HCT116 (cell line): ENCODE data around the gene TNKS1BP1. TPM values are rescaled to one million over a fixed set of nuclear protein-coding genes. Genes with fewer than 3 reads are reported as not detected.

Experiments used
- ATAC-seq: fragments of 200-7000 bp; cut with Tn5 transposase; 2 replicates; pipeline ENCODE4 v1.9.1; 2020; ENCODE audit warnings: mild to moderate bottlenecking, moderate library complexity
- BruUV-seq: library from RNA; stranded (reverse); fragments of 400-500 nt; replicated peaks from 2 replicates; lab custom pipeline; 2021; lab: Mats Ljungman, UMichigan
- CTCF ChIA-PET: fragments of 300-600 bp; sonication (Branson Sonifier 250); formaldehyde crosslinking; loops from one replicate; lab custom pipeline; 2021; ENCODE audit warnings: antibody characterized with exemption; lab: Charles Lee
- POLR2A ChIA-PET: fragments of 300-600, 350-600 bp; sonication (Branson Sonifier 250); formaldehyde crosslinking; loops from one replicate; lab custom pipeline; 2021; ENCODE audit warnings: antibody characterized with exemption; lab: Charles Lee
- RAD21 ChIA-PET, 2 experiments: fragments of 300-600 bp; sonication (Branson Sonifier 250); formaldehyde crosslinking; loops; one replicate each; lab custom pipeline; 2023; ENCODE audit warnings: low total read pairs in 2 of 2; ENCODE audit not compliant: uncharacterized antibody in 2 of 2, unreplicated experiment in 2 of 2, low non-redundant PET in 1 of 2; lab: Charles Lee
- DNase-seq: peaks from one replicate; pipeline ENCODE4 v3.0.0-alpha.2; 2010; ENCODE audit warnings: low read depth, low spot score
- H2AFZ ChIP-seq: fragments of 200-600 bp; shearing (Covaris generic), sonication (generic); 2 replicates; pipeline ENCODE4 v1.6.1; 2017; ENCODE audit warnings: low read depth, mixed run types, mixed read lengths, antibody characterized with exemption, low read length; ENCODE audit not compliant: poor library complexity, severe bottlenecking
- H3K27ac ChIP-seq: 2 replicates; pipeline ENCODE4 v1.5.1; 2012; ENCODE audit warnings: low read depth, low read length
- H3K27me3 ChIP-seq: fragments of 200-600 bp; sonication (generic); 2 replicates; pipeline ENCODE4 v1.6.1; 2016; ENCODE audit warnings: mixed run types, low read length, mixed read lengths; ENCODE audit not compliant: insufficient read depth
- H3K36me3 ChIP-seq, 2 experiments: fragments of 200-500 bp in 1 of 2; fragments of 200-600 bp in 1 of 2; sonication (Bioruptor generic) in 1 of 2; sonication (generic) in 1 of 2; 2 replicates each; pipeline versions ENCODE4 v1.5.1 to v1.6.1; 2014 to 2016; ENCODE audit warnings: low read length in 2 of 2, inconsistent platforms in 1 of 2, mixed read lengths in 1 of 2, mixed run types in 1 of 2; ENCODE audit not compliant: insufficient read depth in 2 of 2, control insufficient read depth in 1 of 2
- H3K4me1 ChIP-seq, 2 experiments: fragments of 200-600 bp in 1 of 2; sonication (generic) in 1 of 2; 2 replicates each; pipeline versions ENCODE4 v1.5.1 to v1.6.1; 2012 to 2017; ENCODE audit warnings: low read length in 2 of 2, inconsistent platforms in 1 of 2, mild to moderate bottlenecking in 1 of 2, mixed read lengths in 1 of 2, mixed run types in 1 of 2, moderate library complexity in 1 of 2; ENCODE audit not compliant: insufficient read depth in 2 of 2, control insufficient read depth in 1 of 2
- H3K4me2 ChIP-seq: fragments of 200-600 bp; sonication (generic); 2 replicates; pipeline ENCODE4 v1.6.1; 2017; ENCODE audit warnings: mixed run types, low read length, mixed read lengths
- H3K4me3 ChIP-seq, 2 experiments: fragments of 200-600 bp in 1 of 2; sonication (generic) in 1 of 2; replicated peaks in 1 of 2; 2 replicates each; pipeline ENCODE4 v1.5.1; 2011 to 2016; ENCODE audit warnings: low read length in 2 of 2, control low read depth in 1 of 2, low read depth in 1 of 2, mild to moderate bottlenecking in 1 of 2, mixed read lengths in 1 of 2, mixed run types in 1 of 2
- H3K79me2 ChIP-seq: fragments of 200-600 bp; sonication (generic); 2 replicates; pipeline ENCODE4 v1.6.1; 2017; ENCODE audit warnings: mild to moderate bottlenecking, mixed run types, low read length, moderate library complexity, mixed read lengths; ENCODE audit not compliant: insufficient read depth
- H3K9ac ChIP-seq: fragments of 200-600 bp; sonication (generic); 2 replicates; pipeline ENCODE4 v1.6.1; 2016; ENCODE audit warnings: low read length, mixed read lengths
- H3K9me2 ChIP-seq: fragments of 200-600 bp; sonication (generic), shearing (Covaris generic); 2 replicates; pipeline ENCODE4 v1.6.1; 2017; ENCODE audit warnings: mixed run types, mild to moderate bottlenecking, moderate library complexity; ENCODE audit not compliant: insufficient read depth
- H3K9me3 ChIP-seq, 2 experiments: fragments of 200-500 bp in 1 of 2; fragments of 200-600 bp in 1 of 2; sonication (Bioruptor generic) in 1 of 2; sonication (generic) in 1 of 2; 2 replicates each; pipeline ENCODE4 v1.6.1; 2014 to 2017; ENCODE audit warnings: low read length in 2 of 2, mixed read lengths in 2 of 2, inconsistent platforms in 1 of 2, low read depth in 1 of 2, mild to moderate bottlenecking in 1 of 2, mixed run types in 1 of 2, moderate library complexity in 1 of 2; ENCODE audit not compliant: control insufficient read depth in 1 of 2, insufficient read depth in 1 of 2
- H4K20me1 ChIP-seq: fragments of 200-600 bp; sonication (generic), shearing (Covaris generic); 2 replicates; pipeline ENCODE4 v1.6.1; 2017; ENCODE audit warnings: mixed run types, mild to moderate bottlenecking, moderate library complexity; ENCODE audit not compliant: insufficient read depth
- CEBPB ChIP-seq: IDR thresholded peaks from 2 replicates; pipeline ENCODE4 v1.6.1; 2012; ENCODE audit warnings: low read depth
- EGR1 ChIP-seq: IDR thresholded peaks from 2 replicates; pipeline ENCODE4 v1.6.1; 2012; ENCODE audit warnings: low read depth
- ELF1 ChIP-seq: IDR thresholded peaks from 2 replicates; pipeline ENCODE4 v1.6.1; 2012; ENCODE audit warnings: low read depth, borderline replicate concordance
- EZH2 ChIP-seq: fragments of 200-600 bp; sonication (generic); IDR thresholded peaks from 2 replicates; pipeline ENCODE4 v1.6.1; 2017; ENCODE audit warnings: antibody characterized with exemption, mixed run types
- EZH2phosphoT487 ChIP-seq: fragments of 200-600 bp; IDR thresholded peaks from 2 replicates; pipeline ENCODE4 v1.6.1; 2018; ENCODE audit warnings: antibody characterized with exemption, borderline replicate concordance
- FOSL1 ChIP-seq: IDR thresholded peaks from 2 replicates; pipeline ENCODE4 v1.6.1; 2012; ENCODE audit warnings: low read depth
- JUND ChIP-seq: IDR thresholded peaks from 2 replicates; pipeline ENCODE4 v1.6.1; 2012
- MAX ChIP-seq: IDR thresholded peaks from 2 replicates; pipeline ENCODE4 v1.6.1; 2012
- POLR2A ChIP-seq: IDR thresholded peaks from 2 replicates; pipeline ENCODE4 v1.7.0; 2011; ENCODE audit warnings: borderline replicate concordance; ENCODE audit not compliant: insufficient read depth, insufficient read length; ENCODE audit errors: extremely low read depth
- POLR2AphosphoS5 ChIP-seq: IDR thresholded peaks from 2 replicates; pipeline ENCODE4 v1.6.1; 2011; ENCODE audit warnings: mild to moderate bottlenecking, low read depth, low read length, moderate library complexity
- RAD21 ChIP-seq: IDR thresholded peaks from 2 replicates; pipeline ENCODE4 v1.6.1; 2012; ENCODE audit warnings: low read depth, mild to moderate bottlenecking
- REST ChIP-seq: IDR thresholded peaks from 2 replicates; pipeline ENCODE4 v1.6.1; 2012; ENCODE audit warnings: low read depth
- SP1 ChIP-seq: IDR thresholded peaks from 2 replicates; pipeline ENCODE4 v1.6.1; 2012; ENCODE audit warnings: low read depth
- SRF ChIP-seq: IDR thresholded peaks from 2 replicates; pipeline ENCODE4 v1.6.1; 2012; ENCODE audit warnings: low read depth
- TCF7L2 ChIP-seq: IDR thresholded peaks from 2 replicates; pipeline ENCODE4 v1.7.0; 2011; ENCODE audit warnings: borderline replicate concordance, inconsistent platforms; ENCODE audit not compliant: insufficient read depth, insufficient read length; ENCODE audit errors: extremely low read depth
- ZFX ChIP-seq: fragments of 450-650 bp; IDR thresholded peaks from 2 replicates; pipeline ENCODE4 v1.6.1; 2017
- ZNF274 ChIP-seq: fragments of 200-500 bp; sonication (Bioruptor generic); IDR thresholded peaks from 2 replicates; pipeline ENCODE4 v1.6.1; 2014; ENCODE audit warnings: mild to moderate bottlenecking, low read depth, low read length, inconsistent platforms
- intact Hi-C: fragments of 100-400 bp; cut with micrococcal nuclease; formaldehyde crosslinking; loops from 2 replicates; pipeline ENCODE4 v1.10.0; 2022
- total RNA-seq: library from RNA; stranded (reverse); gene quantifications from one replicate; pipeline ENCODE4 v1.2.1, GENCODE V29; 2021; ENCODE audit not compliant: unreplicated experiment
- TF ChIP-seq, protein P1 (sequence below): IDR thresholded peaks from 2 replicates; pipeline ENCODE4 v1.6.1; 2011; ENCODE audit warnings: mild to moderate bottlenecking, low read length, moderate library complexity; ENCODE audit not compliant: insufficient replicate concordance; ENCODE audit errors: extremely low read depth
- TF ChIP-seq, protein P2 (sequence below), 3 experiments: fragments of 200-600 bp in 1 of 3; sonication (generic) in 1 of 3; IDR thresholded peaks in 2 of 3; conservative IDR thresholded peaks in 1 of 3; 2 replicates each; pipeline ENCODE4 v1.5.1; 2012 to 2017; ENCODE audit warnings: low read depth in 2 of 3, low read length in 2 of 3, antibody characterized with exemption in 1 of 3, borderline replicate concordance in 1 of 3, control low read depth in 1 of 3, mild to moderate bottlenecking in 1 of 3, mixed read lengths in 1 of 3, mixed run types in 1 of 3, moderate library complexity in 1 of 3; ENCODE audit not compliant: insufficient read depth in 1 of 3

The TNKS1BP1 gene
- total RNA-seq, 1 experiment from 2014 or later: 77.6 TPM

DNA sequence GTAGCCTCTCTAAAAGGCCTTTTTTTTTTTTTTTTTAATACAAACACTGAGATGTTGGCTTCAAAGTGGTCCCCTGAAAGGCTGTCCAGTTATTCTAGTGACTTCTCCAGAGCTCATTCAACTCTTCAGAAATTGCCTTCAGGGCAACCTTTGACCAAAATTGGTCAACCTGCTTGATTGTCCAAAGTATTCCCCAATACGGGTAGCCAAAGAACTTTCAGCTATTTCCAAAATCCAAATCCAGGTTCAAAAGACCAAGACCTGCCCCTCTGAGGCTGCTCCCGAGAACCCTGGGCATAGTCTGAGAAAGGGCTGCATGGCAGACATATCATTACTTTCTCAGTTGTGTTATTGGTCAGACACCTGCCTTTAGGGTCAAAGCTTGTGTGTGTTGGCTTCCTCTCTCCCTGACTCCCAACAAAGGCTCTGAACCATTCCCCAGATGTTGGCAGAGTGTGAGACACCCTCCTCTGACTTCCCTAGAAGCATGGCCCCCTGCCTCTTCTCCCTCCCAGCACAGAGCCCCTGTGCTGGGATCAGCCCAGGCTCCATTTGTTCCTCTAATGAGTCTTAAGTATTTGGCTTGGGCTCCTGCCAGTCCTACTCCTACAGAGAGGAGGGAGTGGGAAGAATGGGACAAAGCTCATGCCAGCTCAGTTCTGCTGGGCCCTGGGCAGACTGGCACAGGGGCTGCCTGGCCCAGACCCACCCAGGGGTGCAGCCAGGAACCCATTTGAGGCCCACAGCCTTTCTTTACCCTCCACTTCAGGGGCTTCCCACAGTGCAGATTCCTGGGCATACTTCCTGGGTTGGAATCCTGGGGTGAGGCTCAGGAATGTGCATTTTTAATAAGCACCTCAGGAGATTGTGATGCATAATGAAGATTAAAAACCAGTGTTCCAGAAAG is 30.3 kb downstream of the TNKS1BP1 start:
- Histone ChIP-seq H3K27ac (peak overlapping the region; percentile 6; the same call in 1 of the 2 replicates), H3K27me3 (no peaks in the 10 kb centered on the region), H4K20me1 (no peaks in the 10 kb centered on the region), H3K9me3 (no peaks in the 10 kb centered on the region; a peak in 1 of 4 replicates), H3K9ac (no peak overlapping the region), H3K9me2 (no peaks in the 10 kb centered on the region), H2AFZ (no peak overlapping the region), H3K4me2 (0 out of 2 replicates have a peak overlapping the region, but pooled peaks have one; percentile 8), H3K79me2 (no peaks in the 10 kb centered on the region), H3K36me3 (peaks cover 0 to 7% of the 10 kb centered on the region in 2 experiments; a peak in 1 of 4 replicates), H3K4me3 (no peak overlapping the region), H3K4me1 (peaks cover 7 to 13% of the 10 kb centered on the region in 2 experiments)
- ATAC-seq (peak; percentile 41; the same call in 1 of the 2 replicates), DNase-seq (no peak)
- ChIA-PET POLR2A (interaction anchor here (1.2 kb wide), 1 partner anchor 30 kb away, joined by 4 read pairs; the partner anchor contains the start of gene TNKS1BP1), RAD21 (no interaction called here), CTCF (interaction anchor here (1.1 kb wide), 1 partner anchor 45 kb away, joined by 3 read pairs; no protein-coding TSS in a partner anchor)
- intact Hi-C loops: no loop called here
- no TSS peak for BruUV-seq
- TF ChIP-seq EZH2phosphoT487 (no peak), POLR2AphosphoS5 (no peak), EZH2 (no peak), FOSL1 (no peak), EGR1 (no peak), REST (no peak), ZNF274 (no peak), RAD21 (no peak), POLR2A (no peak), MAX (no peak), ELF1 (no peak), SP1 (no peak), TCF7L2 (no peak), SRF (no peak), JUND (no peak), CEBPB (no peak), ZFX (no peak)
- TF ChIP-seq, protein P1, sequence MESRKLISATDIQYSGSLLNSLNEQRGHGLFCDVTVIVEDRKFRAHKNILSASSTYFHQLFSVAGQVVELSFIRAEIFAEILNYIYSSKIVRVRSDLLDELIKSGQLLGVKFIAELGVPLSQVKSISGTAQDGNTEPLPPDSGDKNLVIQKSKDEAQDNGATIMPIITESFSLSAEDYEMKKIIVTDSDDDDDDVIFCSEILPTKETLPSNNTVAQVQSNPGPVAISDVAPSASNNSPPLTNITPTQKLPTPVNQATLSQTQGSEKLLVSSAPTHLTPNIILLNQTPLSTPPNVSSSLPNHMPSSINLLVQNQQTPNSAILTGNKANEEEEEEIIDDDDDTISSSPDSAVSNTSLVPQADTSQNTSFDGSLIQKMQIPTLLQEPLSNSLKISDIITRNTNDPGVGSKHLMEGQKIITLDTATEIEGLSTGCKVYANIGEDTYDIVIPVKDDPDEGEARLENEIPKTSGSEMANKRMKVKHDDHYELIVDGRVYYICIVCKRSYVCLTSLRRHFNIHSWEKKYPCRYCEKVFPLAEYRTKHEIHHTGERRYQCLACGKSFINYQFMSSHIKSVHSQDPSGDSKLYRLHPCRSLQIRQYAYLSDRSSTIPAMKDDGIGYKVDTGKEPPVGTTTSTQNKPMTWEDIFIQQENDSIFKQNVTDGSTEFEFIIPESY: no peak
- TF ChIP-seq, protein P2, sequence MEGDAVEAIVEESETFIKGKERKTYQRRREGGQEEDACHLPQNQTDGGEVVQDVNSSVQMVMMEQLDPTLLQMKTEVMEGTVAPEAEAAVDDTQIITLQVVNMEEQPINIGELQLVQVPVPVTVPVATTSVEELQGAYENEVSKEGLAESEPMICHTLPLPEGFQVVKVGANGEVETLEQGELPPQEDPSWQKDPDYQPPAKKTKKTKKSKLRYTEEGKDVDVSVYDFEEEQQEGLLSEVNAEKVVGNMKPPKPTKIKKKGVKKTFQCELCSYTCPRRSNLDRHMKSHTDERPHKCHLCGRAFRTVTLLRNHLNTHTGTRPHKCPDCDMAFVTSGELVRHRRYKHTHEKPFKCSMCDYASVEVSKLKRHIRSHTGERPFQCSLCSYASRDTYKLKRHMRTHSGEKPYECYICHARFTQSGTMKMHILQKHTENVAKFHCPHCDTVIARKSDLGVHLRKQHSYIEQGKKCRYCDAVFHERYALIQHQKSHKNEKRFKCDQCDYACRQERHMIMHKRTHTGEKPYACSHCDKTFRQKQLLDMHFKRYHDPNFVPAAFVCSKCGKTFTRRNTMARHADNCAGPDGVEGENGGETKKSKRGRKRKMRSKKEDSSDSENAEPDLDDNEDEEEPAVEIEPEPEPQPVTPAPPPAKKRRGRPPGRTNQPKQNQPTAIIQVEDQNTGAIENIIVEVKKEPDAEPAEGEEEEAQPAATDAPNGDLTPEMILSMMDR (IDR thresholded peaks at IDR 0.05 in 2 of 3, conservative IDR thresholded peaks at IDR 0.05 in 1 of 3; ENCODE audit: borderline replicate concordance in 1 of 3, insufficient read depth in 1 of 3, low read depth in 2 of 3, low read length in 2 of 3): no peak
